GM12878 (cell line): ENCODE measurements around the gene TCERG1L.

Experiments
- BRCA1 ChIP-seq: IDR thresholded peaks from 2 replicates; pipeline ENCODE4 v1.6.1; 2011; ENCODE audit warnings: low read depth, low read length, improper control_type of control experiment
- CTCF ChIP-seq, 3 experiments: IDR thresholded peaks in 2 of 3; conservative IDR thresholded peaks in 1 of 3; 2 replicates each; pipeline ENCODE4 v1.5.1; 2011; ENCODE audit warnings: low read depth in 3 of 3, low read length in 3 of 3, mild to moderate bottlenecking in 3 of 3, control low read depth in 2 of 3, moderate library complexity in 2 of 3, inconsistent platforms in 1 of 3, mixed read lengths in 1 of 3; ENCODE audit not compliant: control insufficient read depth in 2 of 3, insufficient read depth in 1 of 3; ENCODE audit errors: extremely low read depth in 1 of 3
- EZH2 ChIP-seq: IDR thresholded peaks from 2 replicates; pipeline ENCODE4 v1.6.1; 2012; ENCODE audit warnings: low read depth, mild to moderate bottlenecking, control low read depth, inconsistent platforms, low read length, borderline replicate concordance; ENCODE audit not compliant: control insufficient read depth
- MTA3 ChIP-seq: IDR thresholded peaks from 2 replicates; pipeline ENCODE4 v1.6.1; 2012; ENCODE audit warnings: low read length, inconsistent platforms, borderline replicate concordance
- MXI1 ChIP-seq: fragments of 150-350 bp; IDR thresholded peaks from 2 replicates; pipeline ENCODE4 v1.6.1; 2011; ENCODE audit warnings: low read depth, mild to moderate bottlenecking, inconsistent platforms, low read length, improper control_type of control experiment
- MYB ChIP-seq: fragments of 150-350 bp; IDR thresholded peaks from 2 replicates; pipeline ENCODE4 v1.6.1; 2014; ENCODE audit warnings: mild to moderate bottlenecking, low read depth, low read length, borderline replicate concordance
- PKNOX1 ChIP-seq: fragments of 450-650 bp; IDR thresholded peaks from 2 replicates; pipeline ENCODE4 v1.6.1; 2016; ENCODE audit warnings: mild to moderate bottlenecking
- POLR2A ChIP-seq: IDR thresholded peaks from 2 replicates; pipeline ENCODE4 v1.6.1; 2011; ENCODE audit warnings: low read depth, mild to moderate bottlenecking, low read length
- PRDM15 ChIP-seq: fragments of 450-650 bp; formaldehyde crosslinking; IDR thresholded peaks from 2 replicates; pipeline ENCODE4 v1.4.0; 2020; ENCODE audit warnings: mild to moderate bottlenecking, moderate library complexity
- SIX5 ChIP-seq: IDR thresholded peaks from 2 replicates; pipeline ENCODE4 v1.6.1; 2011; ENCODE audit warnings: mild to moderate bottlenecking, low read depth, low read length, moderate library complexity; ENCODE audit not compliant: severe bottlenecking
- YY1 ChIP-seq: IDR thresholded peaks from 2 replicates; pipeline ENCODE4 v1.6.1; 2011; ENCODE audit warnings: low read depth, mild to moderate bottlenecking, low read length

- no peak for TF ChIP-seq YY1
- TF ChIP-seq CTCF (IDR thresholded peaks at IDR 0.05 in 2 of 3, conservative IDR thresholded peaks at IDR 0.05 in 1 of 3; ENCODE audit: control insufficient read depth in 2 of 3, extremely low read depth in 1 of 3, insufficient read depth in 1 of 3, low read depth in 3 of 3, low read length in 3 of 3): no peak
- TF ChIP-seq PRDM15 (CRISPR knock-in tag): no peak
- TF ChIP-seq MXI1: no peak
- no peak for TF ChIP-seq MYB
- no peak for TF ChIP-seq MTA3
- TF ChIP-seq POLR2A: no peak
- TF ChIP-seq PKNOX1: no peak
- no peak for TF ChIP-seq BRCA1
- no peak for TF ChIP-seq EZH2
- TF ChIP-seq SIX5: no peak
Measured at GRCh38 chr10:131143425-131144165, 167.9 kb downstream of the TCERG1L start.
